ENCODE measurements around the gene CACNA1C.

CACNA1C gene

DNA sequence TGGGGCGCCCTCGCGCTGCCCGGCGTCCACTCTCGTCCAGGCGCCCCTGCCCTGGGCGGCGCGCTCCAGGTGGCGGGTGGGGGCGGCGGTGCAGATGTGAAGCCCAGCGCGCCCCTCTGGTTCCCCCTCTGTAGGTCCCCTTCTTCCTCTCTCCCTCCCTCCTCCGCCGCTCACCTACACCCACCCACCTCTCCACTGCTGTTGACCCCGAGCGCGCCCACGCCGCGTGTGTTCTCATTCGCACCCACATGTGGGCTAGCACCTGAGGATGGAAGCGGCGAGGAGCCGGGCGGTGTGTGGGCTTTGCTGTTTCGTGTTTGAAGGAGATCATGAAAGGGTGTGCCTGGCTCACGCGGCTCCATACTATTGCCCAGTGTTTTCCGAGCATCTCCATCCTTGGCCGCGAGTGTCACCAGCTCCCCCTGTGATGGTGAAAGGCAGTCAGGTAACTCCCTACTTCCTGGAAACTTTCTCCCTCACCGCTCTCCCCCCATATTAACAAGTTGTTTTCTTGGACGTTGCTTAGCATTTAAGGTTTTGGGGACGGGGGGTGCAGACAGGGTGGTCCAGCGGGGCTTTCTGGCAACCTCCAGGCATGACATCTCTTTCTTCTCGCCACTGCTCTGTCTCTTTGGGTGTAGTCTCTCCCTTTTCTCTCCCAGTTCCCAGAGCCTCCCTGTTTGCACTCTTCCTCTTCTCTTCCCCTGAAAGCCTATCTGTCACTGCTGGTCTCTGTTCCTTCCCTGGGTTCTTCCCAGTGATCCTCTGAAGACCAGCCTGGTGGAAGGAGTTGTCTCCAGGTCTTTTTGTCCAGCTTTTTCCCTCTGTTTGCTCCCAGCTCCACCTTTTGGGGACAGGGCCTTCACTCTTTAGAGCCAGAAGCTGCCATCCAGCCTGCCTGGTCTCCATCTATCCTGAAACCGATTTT is 1.6 kb downstream of the CACNA1C start:
- no peak overlapping the region for H2AFZ ChIP-seq (ENCODE audit: low read length, unreplicated experiment)

DNA sequence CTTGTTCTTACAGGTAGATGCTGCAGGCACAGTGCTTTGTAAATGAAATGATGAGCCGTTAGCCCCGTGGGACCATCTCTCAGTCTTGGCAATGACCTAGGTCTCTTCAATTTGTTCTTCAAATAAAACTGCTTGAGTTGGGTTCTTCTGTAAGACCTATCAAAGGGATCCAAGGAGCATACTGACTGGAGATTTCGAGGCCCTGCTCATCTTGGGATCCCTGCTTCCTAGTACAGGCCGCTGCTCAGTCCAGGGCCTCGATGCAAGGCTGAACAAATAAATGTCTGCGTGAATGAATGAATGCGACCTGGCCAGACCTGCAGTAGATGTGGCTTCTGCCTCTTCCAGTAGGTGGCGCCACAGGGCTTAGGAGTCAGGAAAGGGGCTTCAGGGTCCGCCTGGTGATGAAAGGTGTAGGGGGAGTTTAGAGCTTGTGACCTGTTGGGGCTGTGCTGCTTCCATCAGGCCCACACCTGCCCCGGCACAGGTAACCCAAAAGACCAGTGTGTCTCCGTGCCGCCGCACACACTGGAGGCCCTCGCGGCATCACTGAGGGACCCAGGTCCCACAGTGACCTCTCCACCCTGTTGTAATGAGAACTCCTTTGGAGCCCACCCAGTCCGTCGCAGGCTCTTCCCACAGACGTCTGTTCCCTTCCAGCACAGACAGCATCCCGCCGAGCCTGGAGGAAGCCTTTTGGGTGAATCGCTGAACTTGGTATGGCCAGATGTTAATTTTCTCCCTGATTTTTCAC is 4.4 kb downstream of the CACNA1C start:
- Histone ChIP-seq H3K27ac (ENCODE audit: low read depth, low read length) (no peak overlapping the region), H3K79me2 (ENCODE audit: control insufficient read depth, insufficient read depth, low read length, unreplicated experiment) (no peaks in the 10 kb centered on the region)

More for the DNA sequence above, 1.6 kb downstream of the CACNA1C start:
- Histone ChIP-seq H3K79me2 (ENCODE audit: control insufficient read depth, insufficient read depth, low read length, unreplicated experiment) (no peaks in the 10 kb centered on the region), H3K4me1 (ENCODE audit: control insufficient read depth, insufficient read depth, low read length, unreplicated experiment) (peaks cover 13% of the 10 kb centered on the region), H3K27me3 (ENCODE audit: insufficient read depth, low read length) (peaks cover 39% of the 10 kb centered on the region), H3K36me3 (ENCODE audit: insufficient read depth, low read length) (no peaks in the 10 kb centered on the region), H3K4me3 (ENCODE audit: low read depth, low read length) (peak overlapping the region; percentile 82), H3K27ac (ENCODE audit: low read depth, low read length) (no peak overlapping the region)

GRCh38 chr12:2057795-2058408 is 5.1 kb downstream of the CACNA1C start:
- no peak overlapping the region for H3K4me3 ChIP-seq (ENCODE audit: low read depth, low read length)
- H3K27me3 ChIP-seq (ENCODE audit: insufficient read depth, low read length), result peaks cover 18% of the 10 kb centered on the region
- no peaks in the 10 kb centered on the region for H3K36me3 ChIP-seq (ENCODE audit: insufficient read depth, low read length)
- H3K4me1 ChIP-seq (ENCODE audit: control insufficient read depth, insufficient read depth, low read length, unreplicated experiment), result peaks cover 9% of the 10 kb centered on the region
- H2AFZ ChIP-seq (ENCODE audit: low read length, unreplicated experiment), result no peak overlapping the region
- H3K79me2 ChIP-seq (ENCODE audit: control insufficient read depth, insufficient read depth, low read length, unreplicated experiment), result no peaks in the 10 kb centered on the region
- no peak overlapping the region for H3K27ac ChIP-seq (ENCODE audit: low read depth, low read length)

More for the DNA sequence above, 4.4 kb downstream of the CACNA1C start:
- H2AFZ ChIP-seq (ENCODE audit: low read length, unreplicated experiment), result no peak overlapping the region
- peaks cover 9% of the 10 kb centered on the region for H3K4me1 ChIP-seq (ENCODE audit: control insufficient read depth, insufficient read depth, low read length, unreplicated experiment)
- no peak overlapping the region for H3K4me3 ChIP-seq (ENCODE audit: low read depth, low read length)
- H3K27me3 ChIP-seq (ENCODE audit: insufficient read depth, low read length), result peaks cover 18% of the 10 kb centered on the region
- no peaks in the 10 kb centered on the region for H3K36me3 ChIP-seq (ENCODE audit: insufficient read depth, low read length)

DNA sequence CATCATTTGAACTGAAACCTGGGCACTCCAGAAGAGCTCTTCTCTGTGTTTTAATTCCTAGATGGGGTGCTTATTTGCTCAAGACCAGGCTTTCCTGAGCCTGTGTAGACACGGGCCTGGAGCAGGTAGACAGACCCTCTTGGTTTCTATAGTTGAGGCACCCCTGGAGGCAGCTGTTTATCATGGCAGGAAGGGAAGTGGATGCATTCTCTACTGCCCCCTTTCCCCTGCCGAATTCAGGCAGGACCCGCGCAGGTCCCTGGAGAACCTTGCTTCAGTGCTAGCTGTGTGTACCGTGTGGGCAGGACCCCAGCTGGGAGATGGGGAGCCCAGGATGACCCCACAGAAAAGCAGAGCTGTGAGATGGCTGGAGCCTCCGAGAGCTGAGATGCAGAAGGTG is 6.0 kb downstream of the CACNA1C start:
- H3K4me3 ChIP-seq (ENCODE audit: low read depth, low read length), result no peak overlapping the region
- no peaks in the 10 kb centered on the region for H3K36me3 ChIP-seq (ENCODE audit: insufficient read depth, low read length)
- no peak overlapping the region for H3K27ac ChIP-seq (ENCODE audit: low read depth, low read length)
- H3K4me1 ChIP-seq (ENCODE audit: control insufficient read depth, insufficient read depth, low read length, unreplicated experiment), result peaks cover 9% of the 10 kb centered on the region
- H3K27me3 ChIP-seq (ENCODE audit: insufficient read depth, low read length), result peaks cover 18% of the 10 kb centered on the region
- no peak overlapping the region for H2AFZ ChIP-seq (ENCODE audit: low read length, unreplicated experiment)
- no peaks in the 10 kb centered on the region for H3K79me2 ChIP-seq (ENCODE audit: control insufficient read depth, insufficient read depth, low read length, unreplicated experiment)

DNA sequence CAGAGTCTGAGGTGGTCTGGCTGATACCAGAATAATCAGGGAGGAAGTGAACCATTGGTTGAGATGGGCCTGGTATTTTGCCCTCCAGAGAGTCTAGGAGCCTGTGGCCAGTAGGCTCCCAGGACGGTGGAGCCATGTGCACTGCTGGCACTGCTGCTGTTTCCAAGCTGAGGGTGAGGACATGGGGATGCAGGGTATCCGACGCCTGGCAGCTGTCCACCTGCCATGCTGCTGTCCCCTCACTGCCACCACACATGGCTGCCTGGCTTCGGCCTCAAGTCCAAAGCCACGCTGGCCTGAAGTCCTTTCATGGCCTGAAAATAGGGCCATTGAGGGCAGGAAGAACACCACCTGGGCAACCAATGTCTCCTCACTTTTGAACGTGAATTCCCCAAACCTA is 8.6 kb downstream of the CACNA1C start:
- Histone ChIP-seq H3K27me3 (ENCODE audit: insufficient read depth, low read length) (no peaks in the 10 kb centered on the region), H3K4me3 (ENCODE audit: low read depth, low read length) (no peak overlapping the region), H3K79me2 (ENCODE audit: control insufficient read depth, insufficient read depth, low read length, unreplicated experiment) (no peaks in the 10 kb centered on the region), H3K4me1 (ENCODE audit: control insufficient read depth, insufficient read depth, low read length, unreplicated experiment) (peaks cover 6% of the 10 kb centered on the region), H3K36me3 (ENCODE audit: insufficient read depth, low read length) (no peaks in the 10 kb centered on the region), H2AFZ (ENCODE audit: low read length, unreplicated experiment) (no peak overlapping the region), H3K27ac (ENCODE audit: low read depth, low read length) (no peak overlapping the region)

GRCh38 chr12:2064071-2064507 is 11.3 kb downstream of the CACNA1C start:
- Histone ChIP-seq H3K36me3 (ENCODE audit: insufficient read depth, low read length) (no peaks in the 10 kb centered on the region), H3K27me3 (ENCODE audit: insufficient read depth, low read length) (no peaks in the 10 kb centered on the region), H3K27ac (ENCODE audit: low read depth, low read length) (peak overlapping the region; percentile 33), H2AFZ (ENCODE audit: low read length, unreplicated experiment) (peak overlapping the region; percentile 67), H3K79me2 (ENCODE audit: control insufficient read depth, insufficient read depth, low read length, unreplicated experiment) (no peaks in the 10 kb centered on the region), H3K4me3 (ENCODE audit: low read depth, low read length) (peak overlapping the region; percentile 63), H3K4me1 (ENCODE audit: control insufficient read depth, insufficient read depth, low read length, unreplicated experiment) (peaks cover 6% of the 10 kb centered on the region)

DNA sequence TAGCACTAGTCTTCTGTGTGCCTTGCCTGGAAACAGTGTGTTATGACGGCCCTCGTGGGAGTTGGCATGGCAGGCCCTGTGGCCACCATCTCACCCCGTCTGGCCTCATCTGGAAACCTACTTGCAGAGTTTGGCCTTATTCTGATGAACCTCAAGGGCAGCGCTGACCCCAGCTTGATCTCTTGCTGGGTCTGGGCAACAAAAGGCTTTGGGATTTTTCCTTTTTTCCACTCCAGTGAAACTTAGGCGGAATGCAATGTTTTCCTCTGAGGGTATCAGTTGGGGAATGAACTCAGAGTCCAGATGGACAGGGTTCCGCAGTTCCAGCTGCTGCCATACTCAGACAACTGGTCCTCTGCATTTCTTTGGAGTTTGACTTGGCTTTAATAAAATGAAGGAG is 15.9 kb downstream of the CACNA1C start:
- Histone ChIP-seq H3K79me2 (ENCODE audit: control insufficient read depth, insufficient read depth, low read length, unreplicated experiment) (no peaks in the 10 kb centered on the region), H3K27ac (ENCODE audit: low read depth, low read length) (no peak overlapping the region), H3K27me3 (ENCODE audit: insufficient read depth, low read length) (no peaks in the 10 kb centered on the region)

DNA sequence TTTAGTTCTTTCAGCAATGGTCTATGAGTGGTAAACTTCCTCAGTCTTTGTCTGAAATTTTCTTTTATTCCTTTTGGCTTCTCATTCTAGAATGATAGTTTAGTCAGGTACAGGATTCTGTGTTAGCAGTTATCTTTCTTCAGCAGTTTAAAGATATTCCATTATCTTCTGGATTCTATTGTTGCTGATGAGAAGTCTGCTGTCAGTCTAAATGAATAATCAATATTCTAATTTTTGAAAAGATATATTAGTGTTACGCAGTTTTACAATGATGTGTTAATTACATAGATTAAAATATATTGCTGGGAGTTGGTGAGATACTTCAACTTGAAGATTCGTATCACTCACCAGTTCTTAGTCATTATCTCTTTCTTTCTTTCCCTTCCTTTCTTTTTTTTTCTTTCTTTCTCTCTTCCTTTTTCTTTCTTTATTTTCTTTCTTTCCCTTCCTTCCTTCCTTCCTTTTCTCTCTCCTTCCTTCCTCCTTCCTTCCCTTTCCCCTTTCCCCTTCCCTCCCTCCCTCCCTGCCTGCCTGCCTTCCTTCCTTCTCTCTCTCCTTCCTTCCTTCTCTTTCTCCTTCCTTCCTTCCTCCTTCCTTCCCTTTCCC is 17.8 kb downstream of the CACNA1C start:
- Histone ChIP-seq H3K36me3 (ENCODE audit: insufficient read depth, low read length) (no peaks in the 10 kb centered on the region), H2AFZ (ENCODE audit: low read length, unreplicated experiment) (no peak overlapping the region), H3K27ac (ENCODE audit: low read depth, low read length) (no peak overlapping the region), H3K4me3 (ENCODE audit: low read depth, low read length) (no peak overlapping the region), H3K79me2 (ENCODE audit: control insufficient read depth, insufficient read depth, low read length, unreplicated experiment) (no peaks in the 10 kb centered on the region), H3K27me3 (ENCODE audit: insufficient read depth, low read length) (no peaks in the 10 kb centered on the region), H3K4me1 (ENCODE audit: control insufficient read depth, insufficient read depth, low read length, unreplicated experiment) (no peaks in the 10 kb centered on the region)

More for the DNA sequence above, 15.9 kb downstream of the CACNA1C start:
- no peak overlapping the region for H3K4me3 ChIP-seq (ENCODE audit: low read depth, low read length)
- H2AFZ ChIP-seq (ENCODE audit: low read length, unreplicated experiment), result no peak overlapping the region
- H3K36me3 ChIP-seq (ENCODE audit: insufficient read depth, low read length), result no peaks in the 10 kb centered on the region
- H3K4me1 ChIP-seq (ENCODE audit: control insufficient read depth, insufficient read depth, low read length, unreplicated experiment), result peaks cover 6% of the 10 kb centered on the region

DNA sequence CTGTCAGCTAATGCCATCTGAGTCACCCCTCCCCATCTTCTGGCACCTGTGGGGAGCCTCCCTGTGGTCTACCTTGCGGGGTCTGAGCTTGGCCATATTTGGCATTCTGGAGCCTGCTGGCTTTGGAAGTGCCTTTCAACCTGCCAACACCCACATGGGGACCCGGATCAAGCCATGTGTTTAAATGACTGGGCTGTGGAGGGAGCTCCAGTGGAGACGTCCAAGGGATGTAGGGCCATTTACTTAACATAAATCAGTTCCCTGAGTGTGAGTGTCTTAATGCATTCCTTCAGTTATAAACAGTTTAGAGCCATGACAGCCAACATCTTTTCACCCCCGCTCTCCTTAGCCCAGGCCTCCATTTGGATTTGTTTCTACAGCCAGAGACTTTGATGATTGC is 22.0 kb downstream of the CACNA1C start:
- H3K36me3 ChIP-seq (ENCODE audit: insufficient read depth, low read length), result no peaks in the 10 kb centered on the region
- H3K27me3 ChIP-seq (ENCODE audit: insufficient read depth, low read length), result no peaks in the 10 kb centered on the region
- no peaks in the 10 kb centered on the region for H3K79me2 ChIP-seq (ENCODE audit: control insufficient read depth, insufficient read depth, low read length, unreplicated experiment)

DNA sequence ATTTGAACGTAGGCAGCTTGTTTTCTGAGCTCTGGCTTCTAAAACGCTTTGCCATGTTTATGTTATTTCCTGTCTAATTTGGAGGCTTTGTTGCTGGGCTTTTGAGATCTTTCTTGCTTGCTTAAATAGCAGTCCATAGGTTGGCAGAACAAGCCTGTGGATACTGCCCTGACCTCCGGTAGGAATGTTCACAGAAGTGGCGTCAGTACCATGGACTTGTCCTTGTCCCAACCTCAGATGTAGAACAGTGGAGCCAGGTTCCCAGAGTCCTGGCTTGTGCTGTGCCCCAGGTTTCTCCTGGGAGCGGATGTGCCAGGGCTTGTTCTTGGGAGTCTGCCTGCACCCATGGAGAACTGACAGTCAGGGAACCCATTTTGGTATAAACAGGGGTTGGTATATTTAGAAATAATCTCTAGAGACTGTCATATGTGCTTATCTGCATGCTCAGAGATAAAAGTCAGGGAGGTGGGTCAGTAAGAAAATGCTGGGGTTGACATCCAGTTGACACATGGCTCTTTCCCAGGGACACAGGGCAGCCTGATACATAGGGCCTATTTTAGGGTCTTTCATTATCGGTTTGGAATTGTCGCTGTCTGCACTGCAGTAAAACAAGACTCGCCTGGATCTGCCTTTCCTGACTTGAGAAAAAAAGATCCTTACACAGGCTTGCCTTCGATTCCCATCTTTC is 22.9 kb downstream of the CACNA1C start:
- no peaks in the 10 kb centered on the region for H3K27me3 ChIP-seq (ENCODE audit: insufficient read depth, low read length)
- no peaks in the 10 kb centered on the region for H3K4me1 ChIP-seq (ENCODE audit: control insufficient read depth, insufficient read depth, low read length, unreplicated experiment)
- no peak overlapping the region for H2AFZ ChIP-seq (ENCODE audit: low read length, unreplicated experiment)
- no peaks in the 10 kb centered on the region; the same call in 1 of the 2 replicates for H3K36me3 ChIP-seq (ENCODE audit: insufficient read depth, low read length)
- no peaks in the 10 kb centered on the region for H3K79me2 ChIP-seq (ENCODE audit: control insufficient read depth, insufficient read depth, low read length, unreplicated experiment)
- H3K27ac ChIP-seq (ENCODE audit: low read depth, low read length), result no peak overlapping the region
- no peak overlapping the region for H3K4me3 ChIP-seq (ENCODE audit: low read depth, low read length)

More for the DNA sequence above, 22.0 kb downstream of the CACNA1C start:
- Histone ChIP-seq H3K27ac (ENCODE audit: low read depth, low read length) (no peak overlapping the region), H3K4me1 (ENCODE audit: control insufficient read depth, insufficient read depth, low read length, unreplicated experiment) (no peaks in the 10 kb centered on the region), H2AFZ (ENCODE audit: low read length, unreplicated experiment) (no peak overlapping the region), H3K4me3 (ENCODE audit: low read depth, low read length) (no peak overlapping the region)
